Loucy (cell line): ENCODE data around the gene HSDL1.

Experiments
- H2AFZ ChIP-seq: fragments of 200-600 bp; sonication (generic); 2 replicates; pipeline ENCODE4 v1.6.0; 2016; ENCODE audit warnings: antibody characterized with exemption, mild to moderate bottlenecking, low read length, moderate library complexity
- H3F3A ChIP-seq: fragments of 200-600 bp; 2 replicates; pipeline ENCODE4 v1.6.0; 2016; ENCODE audit warnings: antibody characterized with exemption, low read depth, mild to moderate bottlenecking
- H3K27me3 ChIP-seq: fragments of 200-600 bp; sonication (generic); 2 replicates; pipeline ENCODE4 v1.6.1; 2014; ENCODE audit warnings: low read length, mild to moderate bottlenecking; ENCODE audit not compliant: insufficient read depth, poor library complexity, severe bottlenecking
- H3K36me3 ChIP-seq: fragments of 200-600 bp; sonication (generic); 2 replicates; pipeline ENCODE4 v1.6.1; 2016; ENCODE audit warnings: low read length; ENCODE audit not compliant: insufficient read depth
- H3K4me1 ChIP-seq: fragments of 200-600 bp; sonication (generic); 2 replicates; pipeline ENCODE4 v1.5.1; 2014; ENCODE audit warnings: low read length, mild to moderate bottlenecking; ENCODE audit not compliant: insufficient read depth, poor library complexity, severe bottlenecking
- H3K4me2 ChIP-seq: fragments of 200-600 bp; sonication (generic); 2 replicates; pipeline ENCODE4 v1.6.0; 2014; ENCODE audit warnings: antibody characterized with exemption, low read length, low read depth, mild to moderate bottlenecking; ENCODE audit not compliant: poor library complexity, severe bottlenecking
- H3K4me3 ChIP-seq: fragments of 200-600 bp; sonication (generic); 2 replicates; pipeline ENCODE4 v1.5.1; 2014; ENCODE audit warnings: low read length, mild to moderate bottlenecking, mixed read lengths; ENCODE audit not compliant: poor library complexity, severe bottlenecking
- H3K79me2 ChIP-seq: fragments of 200-600 bp; sonication (generic); 2 replicates; pipeline ENCODE4 v1.6.1; 2014; ENCODE audit warnings: low read length; ENCODE audit not compliant: insufficient read depth
- H3K9ac ChIP-seq: fragments of 200-600 bp; sonication (generic); 2 replicates; pipeline ENCODE4 v1.6.0; 2014; ENCODE audit warnings: mild to moderate bottlenecking, low read depth, low read length, moderate library complexity; ENCODE audit not compliant: poor library complexity, severe bottlenecking
- H3K9me2 ChIP-seq: fragments of 200-600 bp; sonication (generic); replicated peaks from 2 replicates; pipeline ENCODE4 v1.6.1; 2016; ENCODE audit warnings: low read depth, low read length, mixed read lengths
- H3K9me3 ChIP-seq: fragments of 200-600 bp; sonication (generic); 2 replicates; pipeline ENCODE4 v1.6.1; 2014; ENCODE audit warnings: mild to moderate bottlenecking, antibody characterized with exemption, low read length, low read depth; ENCODE audit not compliant: insufficient read depth
- H4K20me1 ChIP-seq: fragments of 200-600 bp; sonication (generic); 2 replicates; pipeline ENCODE4 v1.6.0; 2014; ENCODE audit warnings: antibody characterized with exemption, low read length, mild to moderate bottlenecking; ENCODE audit not compliant: insufficient read depth, poor library complexity, severe bottlenecking
- EZH2phosphoT487 ChIP-seq: fragments of 200-600 bp; IDR thresholded peaks from 2 replicates; pipeline ENCODE4 v1.6.1; 2018; ENCODE audit warnings: antibody characterized with exemption, mild to moderate bottlenecking, moderate library complexity, borderline replicate concordance
- TF ChIP-seq, protein P1 (sequence below): fragments of 200-600 bp; sonication (generic); conservative IDR thresholded peaks from 2 replicates; pipeline ENCODE4 v1.5.1; 2014; ENCODE audit warnings: mild to moderate bottlenecking, antibody characterized with exemption, low read length

HSDL1 gene

DNA sequence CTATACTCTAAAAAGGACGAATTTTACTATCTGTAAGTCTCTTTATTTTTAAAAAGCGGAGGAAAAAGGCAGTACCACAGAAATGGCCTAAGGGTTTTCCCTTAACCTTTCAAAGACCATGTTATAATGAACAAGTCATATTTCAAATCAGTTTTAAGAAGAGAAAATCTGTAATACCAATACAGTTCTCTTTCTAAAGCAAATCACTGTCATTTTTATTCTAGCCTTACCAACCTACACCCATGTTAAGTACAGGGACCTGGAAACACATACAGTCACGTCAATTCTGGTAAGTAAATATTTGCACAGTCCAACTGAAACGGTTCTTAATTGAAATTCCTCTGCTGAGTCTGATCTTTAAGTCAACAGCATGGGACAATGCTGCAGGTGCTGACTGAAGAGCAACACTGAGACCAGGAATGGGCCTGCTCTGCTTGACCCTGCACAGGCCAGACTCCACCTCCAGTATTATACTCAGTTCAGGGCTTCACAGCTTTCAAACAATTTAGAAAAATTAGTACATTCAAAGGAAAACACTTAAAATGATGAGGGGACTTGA lies 48.5 kb downstream of the HSDL1 start:
- peaks cover 91% of the 10 kb centered on the region for H3K36me3 ChIP-seq

GRCh38 chr16:84095466-84095865 lies 49.5 kb downstream of the HSDL1 start:
- Histone ChIP-seq H3K9ac (no peak overlapping the region), H3K4me1 (no peaks in the 10 kb centered on the region), H2AFZ (no peak overlapping the region), H3K79me2 (peaks cover 19% of the 10 kb centered on the region; the same call in 1 of the 2 replicates), H3K9me3 (no peaks in the 10 kb centered on the region), H3K9me2 (no peaks in the 10 kb centered on the region), H3K36me3 (peaks cover 92% of the 10 kb centered on the region), H3K27me3 (no peaks in the 10 kb centered on the region), H3F3A (no peaks in the 10 kb centered on the region), H4K20me1 (no peaks in the 10 kb centered on the region), H3K4me3 (no peak overlapping the region), H3K4me2 (no peak overlapping the region)
- TF ChIP-seq, protein P1, sequence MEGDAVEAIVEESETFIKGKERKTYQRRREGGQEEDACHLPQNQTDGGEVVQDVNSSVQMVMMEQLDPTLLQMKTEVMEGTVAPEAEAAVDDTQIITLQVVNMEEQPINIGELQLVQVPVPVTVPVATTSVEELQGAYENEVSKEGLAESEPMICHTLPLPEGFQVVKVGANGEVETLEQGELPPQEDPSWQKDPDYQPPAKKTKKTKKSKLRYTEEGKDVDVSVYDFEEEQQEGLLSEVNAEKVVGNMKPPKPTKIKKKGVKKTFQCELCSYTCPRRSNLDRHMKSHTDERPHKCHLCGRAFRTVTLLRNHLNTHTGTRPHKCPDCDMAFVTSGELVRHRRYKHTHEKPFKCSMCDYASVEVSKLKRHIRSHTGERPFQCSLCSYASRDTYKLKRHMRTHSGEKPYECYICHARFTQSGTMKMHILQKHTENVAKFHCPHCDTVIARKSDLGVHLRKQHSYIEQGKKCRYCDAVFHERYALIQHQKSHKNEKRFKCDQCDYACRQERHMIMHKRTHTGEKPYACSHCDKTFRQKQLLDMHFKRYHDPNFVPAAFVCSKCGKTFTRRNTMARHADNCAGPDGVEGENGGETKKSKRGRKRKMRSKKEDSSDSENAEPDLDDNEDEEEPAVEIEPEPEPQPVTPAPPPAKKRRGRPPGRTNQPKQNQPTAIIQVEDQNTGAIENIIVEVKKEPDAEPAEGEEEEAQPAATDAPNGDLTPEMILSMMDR, result no peak
- no peak for TF ChIP-seq EZH2phosphoT487

More for the DNA sequence above, 48.5 kb downstream of the HSDL1 start:
- Histone ChIP-seq H3F3A (no peaks in the 10 kb centered on the region), H4K20me1 (peaks cover under 1% of the 10 kb centered on the region), H3K4me1 (no peaks in the 10 kb centered on the region), H3K4me3 (no peak overlapping the region), H3K4me2 (no peak overlapping the region), H3K9me2 (no peaks in the 10 kb centered on the region), H3K9ac (no peak overlapping the region), H3K27me3 (no peaks in the 10 kb centered on the region), H3K79me2 (peaks cover 23% of the 10 kb centered on the region; the same call in 1 of the 2 replicates), H2AFZ (no peak overlapping the region), H3K9me3 (no peaks in the 10 kb centered on the region)
- no peak for TF ChIP-seq EZH2phosphoT487

DNA sequence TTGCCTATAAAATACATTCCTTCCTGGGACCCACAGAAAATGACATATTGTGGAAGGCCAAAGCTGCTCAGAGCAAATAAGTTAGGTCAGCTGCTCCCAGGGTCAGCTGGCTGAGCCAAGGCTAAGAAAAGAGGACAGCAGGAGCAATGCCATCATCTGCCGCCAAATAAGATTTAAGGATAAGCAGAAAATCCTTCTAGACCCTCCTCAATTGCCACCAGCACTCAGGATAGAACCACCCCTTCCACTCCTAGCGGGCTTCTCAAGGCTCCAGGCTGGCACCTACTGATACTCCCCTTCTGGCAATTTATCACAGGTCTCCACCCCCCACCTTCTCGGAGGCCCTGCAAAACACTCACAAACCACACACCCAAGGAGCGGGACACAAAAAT lies 51.1 kb downstream of the HSDL1 start:
- Histone ChIP-seq H3F3A (no peaks in the 10 kb centered on the region; the same call in 1 of the 2 replicates), H3K4me2 (no peak overlapping the region), H3K9me2 (no peaks in the 10 kb centered on the region), H3K9ac (no peak overlapping the region), H3K36me3 (peaks cover 92% of the 10 kb centered on the region), H4K20me1 (no peaks in the 10 kb centered on the region), H3K9me3 (no peaks in the 10 kb centered on the region), H3K79me2 (peaks cover 13% of the 10 kb centered on the region; the same call in 1 of the 2 replicates), H3K4me3 (no peak overlapping the region), H2AFZ (no peak overlapping the region), H3K27me3 (no peaks in the 10 kb centered on the region), H3K4me1 (peaks cover 7% of the 10 kb centered on the region)
- TF ChIP-seq, protein P1, result no peak
- no peak for TF ChIP-seq EZH2phosphoT487
